Osteoblast (primary cell): ENCODE data around the gene POMT2. TPM values are rescaled to one million over a fixed set of nuclear protein-coding genes. Genes with fewer than 3 reads are reported as not detected.
A peak's percentile ranks its signal among the peaks of the same experiment; 100 is the strongest.

Experiments used
- DNase-seq: peaks from one replicate; pipeline ENCODE4 v3.0.0; 2011; ENCODE audit warnings: low spot score, mixed read lengths; ENCODE audit not compliant: insufficient read length; ENCODE audit errors: missing footprints
- H2AFZ ChIP-seq: 2 replicates; pipeline ENCODE4 v1.6.0; 2011; ENCODE audit warnings: mild to moderate bottlenecking, low read length
- H3K27ac ChIP-seq: 2 replicates; pipeline ENCODE4 v1.5.1; 2011; ENCODE audit warnings: mild to moderate bottlenecking, low read depth, low read length, moderate library complexity
- H3K27me3 ChIP-seq: 2 replicates; pipeline ENCODE4 v1.6.0; 2012; ENCODE audit warnings: mild to moderate bottlenecking, control low read depth, inconsistent platforms, low read length, moderate library complexity; ENCODE audit not compliant: insufficient read depth
- H3K36me3 ChIP-seq: 2 replicates; pipeline ENCODE4 v1.5.1; 2011; ENCODE audit warnings: mild to moderate bottlenecking, low read length, control low read depth, moderate library complexity; ENCODE audit not compliant: insufficient read depth
- H3K4me1 ChIP-seq: 2 replicates; pipeline ENCODE4 v1.5.1; 2011; ENCODE audit warnings: mild to moderate bottlenecking, low read length, control low read depth, moderate library complexity; ENCODE audit not compliant: insufficient read depth
- H3K4me2 ChIP-seq: 2 replicates; pipeline ENCODE4 v1.6.0; 2011; ENCODE audit warnings: mild to moderate bottlenecking, low read length; ENCODE audit not compliant: insufficient read depth
- H3K4me3 ChIP-seq: fragments of 200-600 bp; sonication (generic); 3 replicates; pipeline ENCODE4 v1.5.1; 2012; ENCODE audit warnings: mild to moderate bottlenecking, low read length, inconsistent platforms; ENCODE audit not compliant: insufficient read depth
- H3K79me2 ChIP-seq: 2 replicates; pipeline ENCODE4 v1.6.0; 2012; ENCODE audit warnings: mild to moderate bottlenecking, low read length, control low read depth, inconsistent platforms; ENCODE audit not compliant: insufficient read depth
- H3K9me3 ChIP-seq: 2 replicates; pipeline ENCODE4 v1.5.1; 2011; ENCODE audit warnings: low read depth, low read length, control low read depth
- H4K20me1 ChIP-seq: 2 replicates; pipeline ENCODE4 v1.6.0; 2012; ENCODE audit warnings: mild to moderate bottlenecking, low read length, control low read depth; ENCODE audit not compliant: insufficient read depth
- CTCF ChIP-seq: IDR thresholded peaks from 2 replicates; pipeline ENCODE4 v1.5.1; 2011; ENCODE audit warnings: mild to moderate bottlenecking, low read depth, low read length, moderate library complexity; ENCODE audit errors: extremely low read depth
- total RNA-seq: library from RNA; depleted of rRNA; stranded (reverse); fragments of >200 nt; gene quantifications from 2 replicates; pipeline ENCODE4 v1.2.3, GENCODE V29; 2012

The POMT2 gene
- total RNA-seq, 1 donor = 11.6 TPM

GRCh38 chr14:77241955-77242354 is 78.7 kb downstream of the POMT2 start:
- Histone ChIP-seq H4K20me1 (no peaks in the 10 kb centered on the region), H2AFZ (no peak overlapping the region), H3K9me3 (no peaks in the 10 kb centered on the region), H3K27me3 (no peaks in the 10 kb centered on the region), H3K27ac (no peak overlapping the region), H3K4me3 (no peak overlapping the region), H3K79me2 (no peaks in the 10 kb centered on the region), H3K4me1 (no peaks in the 10 kb centered on the region), H3K36me3 (no peaks in the 10 kb centered on the region), H3K4me2 (no peak overlapping the region)
- DNase-seq = peak; percentile 68
- TF ChIP-seq CTCF = no peak

- DNase-seq = peak; percentile 19
- H3K36me3 ChIP-seq = no peaks in the 10 kb centered on the region
- H3K4me2 ChIP-seq = no peak overlapping the region
- H3K27me3 ChIP-seq = no peaks in the 10 kb centered on the region
- H2AFZ ChIP-seq = no peak overlapping the region
- no peak for TF ChIP-seq CTCF
- no peaks in the 10 kb centered on the region for H4K20me1 ChIP-seq
- H3K79me2 ChIP-seq = no peaks in the 10 kb centered on the region
- no peak overlapping the region for H3K4me3 ChIP-seq
- H3K27ac ChIP-seq = no peak overlapping the region
- no peaks in the 10 kb centered on the region for H3K9me3 ChIP-seq
- H3K4me1 ChIP-seq = no peaks in the 10 kb centered on the region
Observed at GRCh38 chr14:77240336-77240915, 80.3 kb downstream of the POMT2 start.

- Histone ChIP-seq H3K27me3 (no peaks in the 10 kb centered on the region), H4K20me1 (no peaks in the 10 kb centered on the region), H3K4me2 (no peak overlapping the region), H3K36me3 (no peaks in the 10 kb centered on the region), H3K27ac (no peak overlapping the region), H3K79me2 (no peaks in the 10 kb centered on the region), H3K4me3 (no peak overlapping the region), H2AFZ (no peak overlapping the region), H3K4me1 (no peaks in the 10 kb centered on the region), H3K9me3 (no peaks in the 10 kb centered on the region)
- TF ChIP-seq CTCF = no peak
- DNase-seq = peak; percentile 49
Observed at GRCh38 chr14:77239412-77239811, 81.3 kb downstream of the POMT2 start.

- Histone ChIP-seq H3K27ac (no peak overlapping the region), H3K27me3 (no peaks in the 10 kb centered on the region), H3K79me2 (no peaks in the 10 kb centered on the region), H4K20me1 (no peaks in the 10 kb centered on the region), H3K36me3 (no peaks in the 10 kb centered on the region), H3K4me2 (no peak overlapping the region), H3K9me3 (no peaks in the 10 kb centered on the region), H3K4me1 (no peaks in the 10 kb centered on the region), H2AFZ (no peak overlapping the region), H3K4me3 (no peak overlapping the region)
- no peak for DNase-seq
- no peak for TF ChIP-seq CTCF
Observed at GRCh38 chr14:77238996-77239395, 81.7 kb downstream of the POMT2 start.
